Measurements from ENCODE around the gene CRYZL1. TPM values are rescaled to one million over a fixed set of nuclear protein-coding genes. Genes with fewer than 3 reads are reported as not detected.

The CRYZL1 gene
- total RNA-seq, 1 experiment from 2014 or later = 29.0 TPM

DNA sequence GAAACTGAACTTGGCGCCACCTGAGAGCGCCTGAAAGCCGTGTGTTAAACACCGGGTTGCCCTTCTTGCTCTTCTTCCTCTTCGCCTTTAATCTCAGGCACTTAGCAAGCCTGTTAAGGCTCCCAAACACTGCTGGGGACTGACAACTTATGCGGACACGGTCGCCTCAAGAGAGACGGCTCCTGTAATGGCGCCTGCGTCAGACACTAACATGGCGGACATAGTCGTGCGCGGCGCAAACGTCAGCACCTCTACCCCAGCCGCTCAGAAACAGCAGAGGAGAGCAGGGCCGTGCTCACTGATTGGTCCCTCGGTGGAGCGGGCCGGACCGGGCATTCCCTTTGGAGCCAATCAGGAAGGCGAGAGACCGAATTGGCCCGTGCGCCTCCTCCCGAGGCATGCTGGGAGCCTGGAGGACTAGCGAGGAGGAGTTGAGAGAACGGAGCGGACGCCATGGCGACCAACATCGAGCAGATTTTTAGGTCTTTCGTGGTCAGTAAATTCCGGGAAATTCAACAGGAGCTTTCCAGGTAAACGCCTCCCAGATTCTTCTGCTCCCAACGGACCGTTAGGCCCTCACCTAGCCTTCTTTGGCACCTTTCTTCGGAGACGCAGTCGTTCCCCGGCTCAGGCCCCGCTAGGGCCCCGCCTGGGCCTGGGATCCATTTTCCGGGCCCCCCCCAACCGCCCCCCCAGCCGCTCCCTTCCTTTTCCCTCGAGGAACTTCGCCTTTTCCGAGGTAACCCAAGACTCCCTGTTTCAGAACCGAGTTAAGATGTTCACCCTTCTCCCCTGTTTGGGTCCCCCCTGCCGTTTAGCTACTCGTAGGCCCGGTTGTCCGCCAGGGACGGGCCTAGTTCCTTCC is 98.7 kb downstream of the CRYZL1 start, which contains the start of gene SON:
SON (plus strand) TSS at position 399 of the 865 bp plus-strand sequence; CDS start at position 454, 55 bp downstream.
- DNase-seq (ENCODE audit: extremely low read depth, low read depth) = peak; percentile 97

- peak; percentile 61 for DNase-seq (ENCODE audit: extremely low read depth, low read depth)
Measured at GRCh38 chr21:33541756-33542639, 99.5 kb downstream of the CRYZL1 start, which contains the start of gene GART. Gene GART (minus strand): TSS chr21:33542117. CDS start chr21:33539315, 2,802 bp downstream.

DNA sequence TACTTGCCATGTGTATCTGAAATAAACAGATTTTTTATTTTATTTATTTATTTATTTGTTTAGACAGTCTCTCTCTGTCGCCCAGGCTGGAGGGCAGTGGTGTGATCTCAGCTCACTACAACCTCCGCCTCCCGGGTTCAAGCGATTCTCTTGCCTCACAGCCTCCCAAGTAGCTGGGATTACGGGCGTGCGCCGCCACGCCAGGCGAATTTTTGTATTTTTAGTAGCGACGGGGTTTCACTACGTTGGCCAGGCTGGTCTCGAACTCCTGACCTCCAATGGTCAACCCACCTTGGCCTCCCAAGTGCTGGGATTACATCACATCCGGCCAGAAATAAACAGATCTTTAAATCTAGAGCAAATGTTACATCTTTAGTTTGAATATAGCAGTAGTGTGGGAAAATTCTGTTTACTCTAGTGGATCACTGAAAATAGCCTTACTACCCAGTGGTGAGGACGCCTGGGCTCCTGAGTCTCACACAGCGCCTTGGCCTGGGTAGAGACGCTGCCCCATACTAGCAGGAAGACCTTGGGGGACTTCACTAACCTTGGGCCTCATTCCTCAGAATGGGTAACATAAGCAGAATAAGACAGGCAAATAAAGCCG is 100.3 kb downstream of the CRYZL1 start:
- DNase-seq (ENCODE audit: extremely low read depth, low read depth) = peak; percentile 6

- DNase-seq (ENCODE audit: extremely low read depth, low read depth) = no peak
Measured at GRCh38 chr21:33540711-33541104, 100.8 kb downstream of the CRYZL1 start.

GRCh38 chr21:33539616-33540015 is 101.9 kb downstream of the CRYZL1 start:
- DNase-seq (ENCODE audit: extremely low read depth, low read depth) = no peak

Other genes starting within 250 kb of the CRYZL1 start
- gene IFNGR2, start 238.3 kb downstream of the CRYZL1 start, total RNA-seq (2014; rRNA removed; shearing (Covaris generic)) = 67.4 and 68.9 TPM in 2 replicates
- gene TMEM50B, start 161.8 kb downstream of the CRYZL1 start, total RNA-seq (2014; rRNA removed; shearing (Covaris generic)) = 10.3 and 11.0 TPM in 2 replicates
- 0.61 and 0.74 TPM in 2 replicates for gene DNAJC28, start 150.0 kb downstream of the CRYZL1 start, total RNA-seq (2014; rRNA removed; shearing (Covaris generic))
- gene GART, start 99.6 kb downstream of the CRYZL1 start, total RNA-seq (2014; rRNA removed; shearing (Covaris generic)) = 112 and 135 TPM in 2 replicates
- gene SON, start 98.7 kb downstream of the CRYZL1 start, total RNA-seq (2014; rRNA removed; shearing (Covaris generic)) = 68.1 and 76.1 TPM in 2 replicates
- 16.0 and 18.0 TPM in 2 replicates for gene DONSON, start 53.1 kb downstream of the CRYZL1 start, total RNA-seq (2014; rRNA removed; shearing (Covaris generic))
- 16.7 and 18.8 TPM in 2 replicates for gene ITSN1, start 760 bp upstream of the CRYZL1 start, total RNA-seq (2014; rRNA removed; shearing (Covaris generic))